A172 (cell line): ENCODE results near the gene SCUBE1. TPM values are rescaled to one million over a fixed set of nuclear protein-coding genes. Genes with fewer than 3 reads are reported as not detected.

Experiments used
- DNase-seq: peaks from one replicate; pipeline ENCODE4 v3.0.0-alpha.2; 2015; ENCODE audit warnings: low spot score
- total RNA-seq: library from RNA; depleted of rRNA; stranded (reverse); fragments of >200 nt; shearing (Covaris generic); gene quantifications from 2 replicates; pipeline ENCODE4 v1.2.3, GENCODE V29; 2014

The SCUBE1 gene
- total RNA-seq, 1 experiment from 2014 or later = not detected

- no peak for DNase-seq
These were observed 85.2 kb downstream of the SCUBE1 start for GRCh38 chr22:43257961-43258360.

GRCh38 chr22:43257549-43257948 lies 85.6 kb downstream of the SCUBE1 start:
- no peak for DNase-seq

GRCh38 chr22:43256976-43257545 lies 86.1 kb downstream of the SCUBE1 start:
- no peak for DNase-seq

- no peak for DNase-seq
These were observed 86.6 kb downstream of the SCUBE1 start for GRCh38 chr22:43256569-43256968.

GRCh38 chr22:43255299-43255698 lies 87.9 kb downstream of the SCUBE1 start:
- no peak for DNase-seq

GRCh38 chr22:43253839-43254238 lies 89.3 kb downstream of the SCUBE1 start:
- DNase-seq = no peak

GRCh38 chr22:43252319-43252718 lies 90.9 kb downstream of the SCUBE1 start:
- DNase-seq = no peak

GRCh38 chr22:43249789-43250471 lies 93.2 kb downstream of the SCUBE1 start:
- DNase-seq = no peak

- DNase-seq = no peak
These were observed 95.5 kb downstream of the SCUBE1 start for GRCh38 chr22:43247546-43248260.

GRCh38 chr22:43246188-43246587 lies 97.0 kb downstream of the SCUBE1 start:
- DNase-seq = no peak

GRCh38 chr22:43245717-43246116 lies 97.5 kb downstream of the SCUBE1 start:
- no peak for DNase-seq

- no peak for DNase-seq
These were observed 98.2 kb downstream of the SCUBE1 start for GRCh38 chr22:43244803-43245527.

GRCh38 chr22:43244402-43244801 lies 98.8 kb downstream of the SCUBE1 start:
- DNase-seq = no peak

- no peak for DNase-seq
These were observed 99.8 kb downstream of the SCUBE1 start for GRCh38 chr22:43243324-43243723.

- DNase-seq = no peak
These were observed 100.5 kb downstream of the SCUBE1 start for GRCh38 chr22:43242627-43243026.

GRCh38 chr22:43241699-43242386 lies 101.3 kb downstream of the SCUBE1 start:
- no peak for DNase-seq

GRCh38 chr22:43241138-43241597 lies 102.0 kb downstream of the SCUBE1 start:
- DNase-seq = no peak

- no peak for DNase-seq
These were observed 102.6 kb downstream of the SCUBE1 start for GRCh38 chr22:43240614-43241013.

GRCh38 chr22:43239956-43240355 lies 103.2 kb downstream of the SCUBE1 start:
- DNase-seq = no peak

- DNase-seq = no peak
These were observed 103.9 kb downstream of the SCUBE1 start for GRCh38 chr22:43239193-43239780.

- DNase-seq = no peak
These were observed 104.6 kb downstream of the SCUBE1 start for GRCh38 chr22:43238526-43239006.
